HepG2 (cell line): Measurements from ENCODE around the gene AAR2. TPM values are rescaled to one million over a fixed set of nuclear protein-coding genes. Genes with fewer than 3 reads are reported as not detected.
A peak's percentile ranks its signal among the peaks of the same experiment; 100 is the strongest.

Experiments
- ATAC-seq: fragments of 200-7000 bp; cut with Tn5 transposase; 3 replicates; pipeline ENCODE4 v1.9.1; 2020; ENCODE audit warnings: mild to moderate bottlenecking, moderate library complexity
- BruUV-seq: library from RNA; stranded (reverse); fragments of 400-500 nt; replicated peaks from 2 replicates; lab custom pipeline; 2021; lab: Mats Ljungman, UMichigan
- CTCF ChIA-PET: fragments of 300-600 bp; formaldehyde crosslinking; extraction: SDS; loops from one replicate; lab custom pipeline; 2021; ENCODE audit warnings: low total read pairs, inconsistent platforms, low intra/inter-chr PET ratio; lab: Yijun Ruan, JAX
- POLR2A ChIA-PET: fragments of 350-600 bp; sonication (Branson Sonifier 250); formaldehyde crosslinking; loops from one replicate; lab custom pipeline; 2020; ENCODE audit warnings: antibody characterized with exemption, inconsistent platforms; lab: Yijun Ruan, JAX
- DNase-seq: peaks from one replicate; pipeline ENCODE4 v3.0.0-alpha.2; 2015; ENCODE audit warnings: low spot score
- FAIRE-seq: peaks from 3 replicates; lab custom pipeline; 2011; peaks lifted over from hg19 to GRCh38; lab: Jason Lieb, UNC
- H2AFZ ChIP-seq: one replicate; pipeline ENCODE4 v1.6.1; 2011; ENCODE audit warnings: low read length, inconsistent platforms
- H3K27ac ChIP-seq: fragments of 300-600 bp; 3 replicates; pipeline ENCODE4 v1.8.0; 2011; ENCODE audit warnings: mixed run types, mild to moderate bottlenecking, mixed read lengths, low read length, inconsistent platforms; ENCODE audit not compliant: insufficient read depth; ENCODE audit errors: extremely low read length
- H3K27me3 ChIP-seq, 2 experiments: fragments of 200-600 bp in 1 of 2; 2 replicates in 1 of 2; 3 replicates in 1 of 2; pipeline versions ENCODE4 v1.6.0 to v1.8.0; 2011; ENCODE audit warnings: low read length in 2 of 2, mild to moderate bottlenecking in 2 of 2, moderate library complexity in 2 of 2, inconsistent platforms in 1 of 2; ENCODE audit not compliant: insufficient read depth in 2 of 2, control insufficient read depth in 1 of 2
- H3K36me3 ChIP-seq, 2 experiments: fragments of 200-600 bp in 1 of 2; replicated peaks in 1 of 2; 2 replicates in 1 of 2; 3 replicates in 1 of 2; pipeline versions ENCODE4 v1.5.1 to v1.8.0; 2011; ENCODE audit warnings: low read length in 2 of 2, inconsistent platforms in 1 of 2; ENCODE audit not compliant: insufficient read depth in 2 of 2, control insufficient read depth in 1 of 2
- H3K4me1 ChIP-seq: 2 replicates; pipeline ENCODE4 v1.5.1; 2012; ENCODE audit warnings: low read length, inconsistent platforms; ENCODE audit not compliant: insufficient read depth
- H3K4me2 ChIP-seq: 2 replicates; pipeline ENCODE4 v1.6.0; 2011; ENCODE audit warnings: low read depth, low read length, inconsistent platforms
- H3K4me3 ChIP-seq, 3 experiments: fragments of 200-600 bp in 1 of 3; sonication (generic), shearing (Covaris generic) in 1 of 3; replicated peaks in 1 of 3; 2 replicates each; pipeline ENCODE4 v1.5.1; 2011 to 2016; ENCODE audit warnings: low read length in 3 of 3, inconsistent platforms in 2 of 3, low read depth in 2 of 3, mild to moderate bottlenecking in 2 of 3, control low read depth in 1 of 3, mixed read lengths in 1 of 3; ENCODE audit not compliant: insufficient read depth in 1 of 3
- H3K79me2 ChIP-seq: one replicate; pipeline ENCODE4 v1.6.1; 2011; ENCODE audit warnings: low read length, inconsistent platforms; ENCODE audit not compliant: insufficient read depth
- H3K9ac ChIP-seq: 2 replicates; pipeline ENCODE4 v1.6.0; 2011; ENCODE audit warnings: mild to moderate bottlenecking, low read depth, low read length, inconsistent platforms; ENCODE audit not compliant: insufficient read depth
- H3K9me3 ChIP-seq: 2 replicates; pipeline ENCODE4 v1.5.1; 2012; ENCODE audit warnings: mild to moderate bottlenecking, low read length
- H4K20me1 ChIP-seq: 2 replicates; pipeline ENCODE4 v1.6.0; 2011; ENCODE audit warnings: inconsistent platforms, mild to moderate bottlenecking, low read length, moderate library complexity; ENCODE audit not compliant: insufficient read depth
- FOXA1 ChIP-seq, 2 experiments: fragments of 450-650 bp in 1 of 2; sonication (generic) in 1 of 2; formaldehyde crosslinking in 1 of 2; IDR thresholded peaks; 2 replicates each; pipeline versions ENCODE4 v1.4.0 to v1.6.1; 2016 to 2020; ENCODE audit warnings: missing genetic modification reagents in 1 of 2
- HCFC1 ChIP-seq: fragments of 150-350 bp; IDR thresholded peaks from 2 replicates; pipeline ENCODE4 v1.6.1; 2014; ENCODE audit warnings: low read depth, low read length
- KMT2A ChIP-seq: sonication (generic); formaldehyde crosslinking; IDR thresholded peaks from 2 replicates; pipeline ENCODE4 v1.4.0; 2020; ENCODE audit warnings: missing genetic modification reagents
- MYNN ChIP-seq: sonication (generic); formaldehyde crosslinking; IDR thresholded peaks from 2 replicates; pipeline ENCODE4 v1.4.0; 2020; ENCODE audit warnings: mild to moderate bottlenecking, low read depth, missing genetic modification reagents
- PHF21A ChIP-seq: sonication (generic); formaldehyde crosslinking; IDR thresholded peaks from 2 replicates; pipeline ENCODE4 v1.5.0; 2020; ENCODE audit warnings: mild to moderate bottlenecking, missing genetic modification reagents
- SAP130 ChIP-seq: IDR thresholded peaks from 2 replicates; pipeline ENCODE4 v1.6.1; 2016; ENCODE audit warnings: low read depth
- U2AF1 ChIP-seq: fragments of 200-400 bp; formaldehyde crosslinking; optimal IDR thresholded peaks from 2 replicates; pipeline ENCODE3; 2017; ENCODE audit warnings: mild to moderate bottlenecking, low read depth, low read length
- ZBTB7A ChIP-seq: sonication (generic); formaldehyde crosslinking; IDR thresholded peaks from 2 replicates; pipeline ENCODE4 v1.8.0; 2022; ENCODE audit warnings: mild to moderate bottlenecking, missing genetic modification reagents
- ZNF143 ChIP-seq: sonication (generic); formaldehyde crosslinking; IDR thresholded peaks from 2 replicates; pipeline ENCODE4 v1.4.0; 2020; ENCODE audit warnings: missing genetic modification reagents
- ZNF644 ChIP-seq: IDR thresholded peaks from 2 replicates; pipeline ENCODE4 v1.6.1; 2016; ENCODE audit warnings: low read depth
- ZNF652 ChIP-seq: IDR thresholded peaks from 2 replicates; pipeline ENCODE4 v1.6.1; 2016; ENCODE audit warnings: low read depth, borderline replicate concordance
- WGBS: methylation state at CpG from one replicate; pipeline ENCODE4 v1.1.6; 2017; ENCODE audit warnings: low lambda C conversion rate; 5-methylcytosine and 5-hydroxymethylcytosine counted together
- in situ Hi-C: cut with HindIII; loops from 2 replicates; pipeline ENCODE4 v1.10.0; 2017; ENCODE audit warnings: low pct_unique_long_range_greater_than_20kb; ENCODE audit not compliant: extremely low pct_ligation_motif_present
- intact Hi-C: fragments of 100-400 bp; cut with micrococcal nuclease; formaldehyde crosslinking; loops from one replicate; pipeline ENCODE4 v1.10.0; 2022; ENCODE audit not compliant: unreplicated experiment
- polyA plus RNA-seq, 8 experiments: library from polyadenylated mRNA; depleted of rRNA in 3 of 8; stranded (reverse) in 7 of 8; unstranded in 1 of 8; fragments of >200 nt; fragmentation: Illumina TruSeq in 4 of 8; extraction: Trizol in 4 of 8; gene quantifications; 2 replicates each; pipeline versions ENCODE4 v1.2.1 to v1.2.3, GENCODE V29; 2011 to 2016; ENCODE audit warnings: low read depth in 4 of 8, missing spikeins in 1 of 8, mixed read lengths in 1 of 8; ENCODE audit not compliant: insufficient read depth in 1 of 8
- total RNA-seq, 5 experiments: library from RNA; depleted of rRNA; stranded (reverse); fragments of >200 nt; fragmentation: Illumina TruSeq; extraction: Trizol; gene quantifications; 2 replicates each; pipeline ENCODE4 v1.2.3, GENCODE V29; 2016; ENCODE audit warnings: low read depth in 1 of 5
- TF ChIP-seq, protein P1 (sequence below): sonication (generic); formaldehyde crosslinking; IDR thresholded peaks from 2 replicates; pipeline ENCODE4 v1.5.0; 2020; ENCODE audit warnings: missing genetic modification reagents
- TF ChIP-seq, protein P2 (sequence below): sonication (generic); formaldehyde crosslinking; IDR thresholded peaks from 2 replicates; pipeline ENCODE4 v1.4.0; 2020; ENCODE audit warnings: missing genetic modification reagents
- TF ChIP-seq, protein P3 (sequence below): sonication (generic); formaldehyde crosslinking; IDR thresholded peaks from 2 replicates; pipeline ENCODE4 v1.4.0; 2020; ENCODE audit warnings: mild to moderate bottlenecking, missing genetic modification reagents
- TF ChIP-seq, protein P4 (sequence below): sonication (generic); formaldehyde crosslinking; IDR thresholded peaks from 2 replicates; pipeline ENCODE4 v1.5.0; 2020; ENCODE audit warnings: missing genetic modification reagents

The AAR2 gene
- total and polyA plus RNA-seq, 2 of the 13 experiments (the other 11 are each of a cell fraction or from before 2014, with no cell fraction given), result 45.2 to 46.2 TPM

DNA sequence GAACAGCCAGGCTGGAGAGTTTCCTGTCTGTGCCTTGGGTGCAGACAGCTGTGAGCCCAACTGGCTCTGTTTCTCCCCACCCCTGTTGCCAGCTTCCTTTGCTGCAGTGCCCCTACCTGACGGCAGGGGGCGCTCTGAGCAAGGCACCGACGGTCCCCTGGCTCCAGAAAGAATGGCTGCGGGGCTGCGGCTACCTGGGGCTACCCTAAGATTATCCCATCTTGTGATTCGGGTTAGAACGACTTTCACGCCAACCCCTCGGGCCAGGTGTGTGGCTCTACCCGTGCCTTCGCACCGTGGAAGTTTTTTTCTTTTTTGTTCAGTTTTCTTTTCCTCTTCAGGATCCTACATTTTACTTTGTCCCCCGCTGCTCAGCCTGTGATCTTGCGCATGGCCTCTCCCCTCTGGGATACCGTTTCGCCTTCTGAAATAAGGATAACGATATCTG is 33.4 kb upstream of the AAR2 start (continued):
- TF ChIP-seq KMT2A (CRISPR knock-in tag), result no peak
- no peak for TF ChIP-seq PHF21A (CRISPR knock-in tag)
- no peak for TF ChIP-seq ZNF652 (CRISPR knock-in tag)
- TF ChIP-seq HCFC1, result 0 out of 2 replicates have a peak, but pooled peaks have one; percentile 15
- TF ChIP-seq ZNF644, result no peak
- TF ChIP-seq, protein P1, sequence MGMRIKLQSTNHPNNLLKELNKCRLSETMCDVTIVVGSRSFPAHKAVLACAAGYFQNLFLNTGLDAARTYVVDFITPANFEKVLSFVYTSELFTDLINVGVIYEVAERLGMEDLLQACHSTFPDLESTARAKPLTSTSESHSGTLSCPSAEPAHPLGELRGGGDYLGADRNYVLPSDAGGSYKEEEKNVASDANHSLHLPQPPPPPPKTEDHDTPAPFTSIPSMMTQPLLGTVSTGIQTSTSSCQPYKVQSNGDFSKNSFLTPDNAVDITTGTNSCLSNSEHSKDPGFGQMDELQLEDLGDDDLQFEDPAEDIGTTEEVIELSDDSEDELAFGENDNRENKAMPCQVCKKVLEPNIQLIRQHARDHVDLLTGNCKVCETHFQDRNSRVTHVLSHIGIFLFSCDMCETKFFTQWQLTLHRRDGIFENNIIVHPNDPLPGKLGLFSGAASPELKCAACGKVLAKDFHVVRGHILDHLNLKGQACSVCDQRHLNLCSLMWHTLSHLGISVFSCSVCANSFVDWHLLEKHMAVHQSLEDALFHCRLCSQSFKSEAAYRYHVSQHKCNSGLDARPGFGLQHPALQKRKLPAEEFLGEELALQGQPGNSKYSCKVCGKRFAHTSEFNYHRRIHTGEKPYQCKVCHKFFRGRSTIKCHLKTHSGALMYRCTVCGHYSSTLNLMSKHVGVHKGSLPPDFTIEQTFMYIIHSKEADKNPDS, result no peak
- no peak for TF ChIP-seq MYNN (CRISPR knock-in tag)
- no peak for TF ChIP-seq ZNF143 (CRISPR knock-in tag)
- TF ChIP-seq U2AF1, result no peak
- TF ChIP-seq, protein P2, sequence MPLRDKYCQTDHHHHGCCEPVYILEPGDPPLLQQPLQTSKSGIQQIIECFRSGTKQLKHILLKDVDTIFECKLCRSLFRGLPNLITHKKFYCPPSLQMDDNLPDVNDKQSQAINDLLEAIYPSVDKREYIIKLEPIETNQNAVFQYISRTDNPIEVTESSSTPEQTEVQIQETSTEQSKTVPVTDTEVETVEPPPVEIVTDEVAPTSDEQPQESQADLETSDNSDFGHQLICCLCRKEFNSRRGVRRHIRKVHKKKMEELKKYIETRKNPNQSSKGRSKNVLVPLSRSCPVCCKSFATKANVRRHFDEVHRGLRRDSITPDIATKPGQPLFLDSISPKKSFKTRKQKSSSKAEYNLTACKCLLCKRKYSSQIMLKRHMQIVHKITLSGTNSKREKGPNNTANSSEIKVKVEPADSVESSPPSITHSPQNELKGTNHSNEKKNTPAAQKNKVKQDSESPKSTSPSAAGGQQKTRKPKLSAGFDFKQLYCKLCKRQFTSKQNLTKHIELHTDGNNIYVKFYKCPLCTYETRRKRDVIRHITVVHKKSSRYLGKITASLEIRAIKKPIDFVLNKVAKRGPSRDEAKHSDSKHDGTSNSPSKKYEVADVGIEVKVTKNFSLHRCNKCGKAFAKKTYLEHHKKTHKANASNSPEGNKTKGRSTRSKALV (CRISPR knock-in tag), result no peak

DNA sequence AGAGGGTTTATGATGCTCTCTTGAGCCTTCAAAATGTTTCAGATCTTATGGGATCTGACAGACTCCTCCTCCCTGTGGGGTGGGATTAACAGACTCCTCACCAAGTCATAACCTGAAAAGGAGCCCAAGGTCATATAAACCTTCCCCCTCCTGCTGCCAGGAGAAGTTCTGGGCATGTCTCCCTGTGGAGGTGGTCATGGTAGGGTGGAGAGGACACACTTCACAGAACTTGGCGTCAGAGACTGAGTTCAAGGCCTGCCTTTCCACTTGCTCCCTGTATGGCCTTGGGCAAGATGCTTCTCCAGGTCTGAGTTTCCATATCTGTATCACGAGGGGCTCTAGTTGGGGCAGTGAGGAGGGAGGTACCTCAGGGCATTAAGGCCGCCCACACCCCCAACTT is 32.4 kb upstream of the AAR2 start:
- no peak overlapping the region for H2AFZ ChIP-seq
- POLR2A ChIA-PET, result no interaction called here
- intact Hi-C loops, result loop anchor here (1.0 kb wide), 1 partner anchor 195 kb away; no protein-coding TSS in a partner anchor
- H3K4me2 ChIP-seq, result no peak overlapping the region
- H3K36me3 ChIP-seq, result peaks cover 20 to 30% of the 10 kb centered on the region in 2 experiments
- in situ Hi-C loops, result loop anchor here (5.0 kb wide), 1 partner anchor 238 kb away; no protein-coding TSS in a partner anchor
- TF ChIP-seq SAP130 (no peak), ZBTB7A (CRISPR knock-in tag) (no peak), FOXA1 (IDR thresholded peaks at IDR 0.05) (no peak), FOXA1 (CRISPR knock-in tag; IDR thresholded peaks at IDR 0.05) (no peak)
- TF ChIP-seq, protein P3, sequence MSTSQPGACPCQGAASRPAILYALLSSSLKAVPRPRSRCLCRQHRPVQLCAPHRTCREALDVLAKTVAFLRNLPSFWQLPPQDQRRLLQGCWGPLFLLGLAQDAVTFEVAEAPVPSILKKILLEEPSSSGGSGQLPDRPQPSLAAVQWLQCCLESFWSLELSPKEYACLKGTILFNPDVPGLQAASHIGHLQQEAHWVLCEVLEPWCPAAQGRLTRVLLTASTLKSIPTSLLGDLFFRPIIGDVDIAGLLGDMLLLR (CRISPR knock-in tag), result no peak
- TF ChIP-seq, protein P4, sequence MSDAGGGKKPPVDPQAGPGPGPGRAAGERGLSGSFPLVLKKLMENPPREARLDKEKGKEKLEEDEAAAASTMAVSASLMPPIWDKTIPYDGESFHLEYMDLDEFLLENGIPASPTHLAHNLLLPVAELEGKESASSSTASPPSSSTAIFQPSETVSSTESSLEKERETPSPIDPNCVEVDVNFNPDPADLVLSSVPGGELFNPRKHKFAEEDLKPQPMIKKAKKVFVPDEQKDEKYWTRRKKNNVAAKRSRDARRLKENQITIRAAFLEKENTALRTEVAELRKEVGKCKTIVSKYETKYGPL (CRISPR knock-in tag), result no peak
- CTCF ChIA-PET, result interaction anchor here (3.0 kb wide), 1 partner anchor 235 kb away, joined by 27 read pairs; no protein-coding TSS in a partner anchor
- ATAC-seq (no peak), DNase-seq (no peak), FAIRE-seq (no peak)
- no peaks in the 10 kb centered on the region for H3K79me2 ChIP-seq
- H3K27me3 ChIP-seq, result no peaks in the 10 kb centered on the region
- no TSS peak for BruUV-seq
- H3K9me3 ChIP-seq, result no peaks in the 10 kb centered on the region
- H4K20me1 ChIP-seq, result no peaks in the 10 kb centered on the region
- H3K27ac ChIP-seq, result no peak overlapping the region
- WGBS, result 93% methylated on average over 3 of the region's 3 CpGs
- H3K9ac ChIP-seq, result no peak overlapping the region
- H3K4me1 ChIP-seq, result no peaks in the 10 kb centered on the region
- no peak overlapping the region for H3K4me3 ChIP-seq
